A549 (cell line): ENCODE data around the gene TCP10L. TPM values are rescaled to one million over a fixed set of nuclear protein-coding genes. Genes with fewer than 3 reads are reported as not detected.

Source experiments
- ATAC-seq, 2 experiments: fragments of 200-7000 bp in 1 of 2; fragments of >200 bp in 1 of 2; cut with Nextera tagmentation in 1 of 2; cut with Tn5 transposase in 1 of 2; 3 replicates each; pipeline versions ENCODE4 v1.8.0 to v1.9.1; 2018 to 2020; ENCODE audit warnings: mild to moderate bottlenecking in 1 of 2, moderate library complexity in 1 of 2
- CTCF ChIA-PET: fragments of 300-600 bp; sonication (Branson Sonifier 250); formaldehyde crosslinking; extraction: SDS; loops from one replicate; lab custom pipeline; 2021; ENCODE audit warnings: antibody characterized with exemption, inconsistent platforms; lab: Yijun Ruan, JAX
- POLR2A ChIA-PET: fragments of 350-600 bp; formaldehyde crosslinking; extraction: SDS; loops from one replicate; lab custom pipeline; 2021; ENCODE audit warnings: antibody characterized with exemption, inconsistent platforms; lab: Yijun Ruan, JAX
- DNase-seq, 2 experiments: peaks; one replicate each; pipeline versions ENCODE4 v3.0.0 to v3.0.0-alpha.2; 2011 to 2016; ENCODE audit warnings: low read depth in 1 of 2, low spot score in 1 of 2
- FAIRE-seq: peaks from 2 replicates; lab custom pipeline; 2011; peaks lifted over from hg19 to GRCh38; lab: Jason Lieb, UNC
- H3K27ac ChIP-seq, 2 experiments: fragments of >200 bp; sonication (Bioruptor Twin); formaldehyde crosslinking; 3 replicates each; pipeline ENCODE4 v1.5.1; 2016 to 2017
- H3K4me1 ChIP-seq: fragments of >200 bp; sonication (Bioruptor Twin); formaldehyde crosslinking; 3 replicates; pipeline ENCODE4 v1.6.1; 2016
- H3K4me2 ChIP-seq: fragments of >200 bp; sonication (Bioruptor Twin); formaldehyde crosslinking; 3 replicates; pipeline ENCODE4 v1.6.1; 2016
- H3K4me3 ChIP-seq: fragments of >200 bp; sonication (Bioruptor Twin); formaldehyde crosslinking; 3 replicates; pipeline ENCODE4 v1.5.1; 2016
- H3K9me3 ChIP-seq: fragments of >200 bp; sonication (Bioruptor Twin); formaldehyde crosslinking; 3 replicates; pipeline ENCODE4 v1.6.1; 2016
- BHLHE40 ChIP-seq: IDR thresholded peaks from 2 replicates; pipeline ENCODE4 v1.6.1; 2012; ENCODE audit warnings: low read depth, low read length, inconsistent platforms
- CHD4 ChIP-seq: fragments of 200-600 bp; sonication (generic); IDR thresholded peaks from 2 replicates; pipeline ENCODE4 v1.6.1; 2016; ENCODE audit warnings: antibody characterized with exemption, mild to moderate bottlenecking, borderline replicate concordance
- CTCF ChIP-seq: fragments of >200 bp; sonication (Bioruptor Twin); formaldehyde crosslinking; IDR thresholded peaks from 3 replicates; pipeline ENCODE4 v1.5.1; 2016
- E2F6 ChIP-seq: IDR thresholded peaks from 2 replicates; pipeline ENCODE4 v1.6.1; 2012; ENCODE audit warnings: low read depth, borderline replicate concordance
- EHMT2 ChIP-seq: fragments of 200-600 bp; sonication (generic); IDR thresholded peaks from 2 replicates; pipeline ENCODE4 v1.6.1; 2016; ENCODE audit warnings: antibody characterized with exemption, low read depth, mild to moderate bottlenecking, moderate library complexity
- EP300 ChIP-seq, 2 experiments: fragments of >200 bp; sonication (Bioruptor Twin); formaldehyde crosslinking; IDR thresholded peaks; 2 replicates in 1 of 2; 3 replicates in 1 of 2; pipeline ENCODE4 v1.6.1; 2016 to 2017
- FOSB ChIP-seq: fragments of 250-450 bp; sonication (Bioruptor Pico); IDR thresholded peaks from 2 replicates; pipeline ENCODE4 v1.5.0; 2020; ENCODE audit warnings: mild to moderate bottlenecking, moderate library complexity
- FOXS1 ChIP-seq: fragments of 250-450 bp; sonication (Bioruptor Pico); IDR thresholded peaks from 2 replicates; pipeline ENCODE4 v1.5.0; 2020; ENCODE audit warnings: mild to moderate bottlenecking, moderate library complexity
- HDAC2 ChIP-seq: fragments of 200-600 bp; sonication (generic); IDR thresholded peaks from 2 replicates; pipeline ENCODE4 v1.6.1; 2016
- HMGXB4 ChIP-seq: fragments of 250-450 bp; sonication (Bioruptor Pico); IDR thresholded peaks from 2 replicates; pipeline ENCODE4 v1.5.0; 2021; ENCODE audit warnings: mild to moderate bottlenecking, moderate library complexity, borderline replicate concordance
- JUN ChIP-seq, 2 experiments: fragments of >200 bp; sonication (Bioruptor Twin); formaldehyde crosslinking; IDR thresholded peaks; 2 replicates in 1 of 2; 3 replicates in 1 of 2; pipeline ENCODE4 v1.6.1; 2016 to 2017
- JUNB ChIP-seq: fragments of >200 bp; sonication (Bioruptor Twin); formaldehyde crosslinking; IDR thresholded peaks from 2 replicates; pipeline ENCODE4 v1.6.1; 2016
- MAFK ChIP-seq: fragments of 450-650 bp; IDR thresholded peaks from 2 replicates; pipeline ENCODE4 v1.6.1; 2014; ENCODE audit not compliant: partially characterized antibody
- MAX ChIP-seq: IDR thresholded peaks from 2 replicates; pipeline ENCODE4 v1.6.1; 2012
- MAZ ChIP-seq: fragments of 150-350 bp; IDR thresholded peaks from 2 replicates; pipeline ENCODE4 v1.6.1; 2014; ENCODE audit warnings: antibody characterized with exemption, low read depth, low read length, borderline replicate concordance
- NFE2L2 ChIP-seq: fragments of 150-350 bp; conservative IDR thresholded peaks from 2 replicates; pipeline ENCODE4 v1.6.1; 2014; ENCODE audit warnings: low read length
- NR3C1 ChIP-seq: fragments of >200 bp; sonication (Bioruptor Twin); formaldehyde crosslinking; IDR thresholded peaks from 3 replicates; pipeline ENCODE4 v1.6.1; 2017
- PHF8 ChIP-seq: fragments of 200-600 bp; sonication (generic); IDR thresholded peaks from 2 replicates; pipeline ENCODE4 v1.6.1; 2016; ENCODE audit warnings: low read depth, mild to moderate bottlenecking, antibody characterized with exemption, moderate library complexity, borderline replicate concordance
- POLR2A ChIP-seq: IDR thresholded peaks from 2 replicates; pipeline ENCODE4 v1.6.1; 2012; ENCODE audit warnings: mild to moderate bottlenecking, low read length
- SMC3 ChIP-seq: fragments of >200 bp; sonication (Bioruptor Twin); formaldehyde crosslinking; IDR thresholded peaks from 3 replicates; pipeline ENCODE4 v1.6.1; 2018; ENCODE audit warnings: inconsistent platforms
- TP53 ChIP-seq: fragments of 250-450 bp; sonication (Bioruptor Pico); IDR thresholded peaks from 2 replicates; pipeline ENCODE4 v1.5.0; 2021; ENCODE audit warnings: mild to moderate bottlenecking, moderate library complexity
- USF2 ChIP-seq: fragments of 450-650 bp; IDR thresholded peaks from 2 replicates; pipeline ENCODE4 v1.6.1; 2014; ENCODE audit warnings: antibody characterized with exemption
- ZC3H11A ChIP-seq: fragments of 450-650 bp; IDR thresholded peaks from 2 replicates; pipeline ENCODE4 v1.6.1; 2014; ENCODE audit warnings: antibody characterized with exemption, mild to moderate bottlenecking
- ZFP36 ChIP-seq: fragments of 450-650 bp; IDR thresholded peaks from 2 replicates; pipeline ENCODE4 v1.6.1; 2014; ENCODE audit warnings: borderline replicate concordance; ENCODE audit not compliant: partially characterized antibody
- ZNF302 ChIP-seq: fragments of 250-450 bp; sonication (Bioruptor Pico); IDR thresholded peaks from 2 replicates; pipeline ENCODE4 v1.9.0; 2021; ENCODE audit warnings: inconsistent platforms, mild to moderate bottlenecking, moderate library complexity
- WGBS: methylation state at CpG from one replicate; pipeline ENCODE4 v1.1.6; 2017; ENCODE audit errors: missing lambda C conversion rate; 5-methylcytosine and 5-hydroxymethylcytosine counted together
- polyA plus RNA-seq, 4 experiments: library from polyadenylated mRNA; depleted of rRNA in 3 of 4; stranded (reverse); fragments of >200 nt; fragmentation: RNase III in 1 of 4; extraction: RNeasy Plus Mini Kit Qiagen cat#74134 plus additional on column Dnase treatment in 1 of 4; gene quantifications; 2 replicates in 3 of 4; 3 replicates in 1 of 4; pipeline ENCODE4 v1.2.3, GENCODE V29; 2011 to 2017
- TF ChIP-seq, protein P1 (sequence below): fragments of 200-600 bp; sonication (generic); IDR thresholded peaks from 2 replicates; pipeline ENCODE4 v1.6.1; 2016; ENCODE audit warnings: antibody characterized with exemption, mild to moderate bottlenecking, moderate library complexity

The TCP10L gene
- polyA plus RNA-seq, 2 of the 4 experiments (the other 2 are of a cell fraction), result 0.62 to 1.2 TPM

DNA sequence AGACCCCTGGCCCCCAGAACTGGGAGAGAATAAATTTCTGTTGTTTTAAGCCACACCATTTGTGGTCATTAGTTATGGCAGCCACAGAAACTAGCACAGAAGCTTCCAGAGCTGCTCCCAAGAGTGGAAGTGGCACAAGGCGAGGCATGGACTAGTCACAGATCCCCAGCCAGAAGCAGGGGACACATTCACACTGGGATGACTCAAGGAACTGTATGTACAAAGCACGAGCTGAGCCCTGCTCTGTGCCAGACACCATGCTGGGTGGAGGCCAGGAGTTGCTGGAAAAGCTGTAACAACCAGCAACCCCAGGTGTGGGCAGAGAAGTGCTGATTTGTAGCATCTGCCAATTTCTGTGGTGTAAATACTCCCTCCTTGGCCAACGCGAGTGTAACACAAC, 55.6 kb downstream of the TCP10L start (continued):
- TF ChIP-seq FOSB (CRISPR knock-in tag) (no peak), ZFP36 (no peak), EP300 (IDR thresholded peaks at IDR 0.05) (no peak), JUNB (no peak), MAZ (no peak)

DNA sequence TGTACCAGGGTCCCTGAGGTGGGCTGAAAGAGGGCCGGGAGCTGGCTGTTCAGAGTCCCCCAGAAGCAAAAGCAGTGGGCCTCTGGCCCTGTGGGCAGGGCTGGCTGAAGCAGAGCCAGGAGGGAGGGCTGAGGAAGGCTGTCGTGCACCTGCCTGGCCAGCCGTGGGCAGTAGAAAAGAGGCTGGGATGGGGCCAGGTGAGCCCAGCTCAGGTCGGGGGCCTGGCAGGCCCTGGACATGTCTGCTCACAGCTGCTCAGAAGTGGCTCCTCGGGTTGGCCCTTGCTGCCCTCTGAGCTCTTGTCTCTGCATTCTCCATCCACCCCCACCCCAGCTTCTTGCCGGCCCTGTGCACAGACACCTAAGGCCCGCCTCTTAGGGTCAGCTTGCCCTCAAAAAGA, 60.0 kb downstream of the TCP10L start:
- TF ChIP-seq JUN (IDR thresholded peaks at IDR 0.05), result no peak
- TF ChIP-seq USF2, result no peak
- TF ChIP-seq CHD4, result no peak
- no peak for TF ChIP-seq E2F6
- no peak for TF ChIP-seq ZNF302 (CRISPR knock-in tag)
- no peak for TF ChIP-seq EP300 (IDR thresholded peaks at IDR 0.05)
- TF ChIP-seq CTCF, result no peak
- no peak for TF ChIP-seq MAZ
- ATAC-seq (no peak), FAIRE-seq (no peak), DNase-seq (no peak)
- Histone ChIP-seq H3K9me3 (no peaks in the 10 kb centered on the region), H3K4me3 (no peak overlapping the region), H3K4me1 (peaks cover 20% of the 10 kb centered on the region), H3K27ac (peak overlapping the region in 1 of 2 experiments; percentile 58; a peak in 2 of 6 replicates), H3K4me2 (no peak overlapping the region)
- 94% methylated on average over 3 of the region's 7 CpGs for WGBS
- CTCF ChIA-PET, result interaction anchor here (0.6 to 0.8 kb wide), 3 partner anchors 45 to 246 kb away, joined by 3 read pairs; partner anchors contain the start of gene PAXBP1
- POLR2A ChIA-PET, result no interaction called here

DNA sequence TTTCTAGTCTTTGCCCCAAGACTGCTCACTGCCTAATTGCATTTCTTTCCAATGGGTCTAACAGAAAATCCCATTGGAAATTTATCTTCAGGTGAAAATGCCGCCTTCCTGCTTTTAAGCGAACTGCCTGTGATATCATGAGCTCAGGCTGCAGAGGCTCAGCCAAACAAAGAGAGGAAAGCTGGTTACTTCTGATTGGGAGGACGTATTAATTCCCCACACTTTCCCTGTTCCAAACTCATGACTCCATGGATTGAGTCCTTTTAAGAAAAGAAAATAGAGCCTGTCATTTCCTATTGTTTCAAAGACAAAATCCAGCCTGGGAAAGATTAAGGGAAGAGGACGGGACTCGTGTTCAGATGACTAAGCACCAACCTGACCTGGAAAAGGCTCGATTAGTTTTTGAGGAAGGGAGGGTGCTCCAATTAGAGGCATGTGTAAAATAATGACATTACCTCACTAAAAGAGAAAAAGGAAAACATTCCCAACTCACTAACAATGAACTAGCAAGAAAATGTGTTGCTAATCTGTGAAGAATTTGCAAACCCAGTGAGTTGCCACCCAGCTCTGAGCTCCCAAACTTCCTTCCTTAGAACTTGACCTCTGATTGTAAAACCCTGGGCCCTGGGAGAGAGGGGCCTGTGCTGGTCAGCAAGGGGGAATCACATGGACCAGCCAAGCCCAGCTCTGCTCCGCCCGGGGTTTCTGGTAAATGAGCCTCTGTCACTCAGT, 61.2 kb downstream of the TCP10L start:
- Histone ChIP-seq H3K4me2 (no peak overlapping the region; the same call in 2 of the 3 replicates), H3K27ac (peak overlapping the region in 1 of 2 experiments; percentile 56; a peak in 2 of 6 replicates), H3K4me3 (no peak overlapping the region), H3K4me1 (peaks cover 20% of the 10 kb centered on the region), H3K9me3 (no peaks in the 10 kb centered on the region)
- ATAC-seq, result no peak
- WGBS, result 75% methylated on average over 8 of the region's 8 CpGs
- FAIRE-seq, result no peak
- POLR2A ChIA-PET, result no interaction called here
- CTCF ChIA-PET, result interaction anchor here (1.2 kb wide), 1 partner anchor 77 kb away, joined by 3 read pairs; no protein-coding TSS in a partner anchor
- DNase-seq, result no peak
- no peak for TF ChIP-seq ZNF302 (CRISPR knock-in tag)
- no peak for TF ChIP-seq HDAC2
- TF ChIP-seq FOXS1 (CRISPR knock-in tag), result no peak
- TF ChIP-seq NR3C1, result no peak
- TF ChIP-seq PHF8, result no peak
- no peak for TF ChIP-seq HMGXB4 (CRISPR knock-in tag)
- no peak for TF ChIP-seq BHLHE40
- TF ChIP-seq POLR2A, result no peak
- TF ChIP-seq, protein P1, sequence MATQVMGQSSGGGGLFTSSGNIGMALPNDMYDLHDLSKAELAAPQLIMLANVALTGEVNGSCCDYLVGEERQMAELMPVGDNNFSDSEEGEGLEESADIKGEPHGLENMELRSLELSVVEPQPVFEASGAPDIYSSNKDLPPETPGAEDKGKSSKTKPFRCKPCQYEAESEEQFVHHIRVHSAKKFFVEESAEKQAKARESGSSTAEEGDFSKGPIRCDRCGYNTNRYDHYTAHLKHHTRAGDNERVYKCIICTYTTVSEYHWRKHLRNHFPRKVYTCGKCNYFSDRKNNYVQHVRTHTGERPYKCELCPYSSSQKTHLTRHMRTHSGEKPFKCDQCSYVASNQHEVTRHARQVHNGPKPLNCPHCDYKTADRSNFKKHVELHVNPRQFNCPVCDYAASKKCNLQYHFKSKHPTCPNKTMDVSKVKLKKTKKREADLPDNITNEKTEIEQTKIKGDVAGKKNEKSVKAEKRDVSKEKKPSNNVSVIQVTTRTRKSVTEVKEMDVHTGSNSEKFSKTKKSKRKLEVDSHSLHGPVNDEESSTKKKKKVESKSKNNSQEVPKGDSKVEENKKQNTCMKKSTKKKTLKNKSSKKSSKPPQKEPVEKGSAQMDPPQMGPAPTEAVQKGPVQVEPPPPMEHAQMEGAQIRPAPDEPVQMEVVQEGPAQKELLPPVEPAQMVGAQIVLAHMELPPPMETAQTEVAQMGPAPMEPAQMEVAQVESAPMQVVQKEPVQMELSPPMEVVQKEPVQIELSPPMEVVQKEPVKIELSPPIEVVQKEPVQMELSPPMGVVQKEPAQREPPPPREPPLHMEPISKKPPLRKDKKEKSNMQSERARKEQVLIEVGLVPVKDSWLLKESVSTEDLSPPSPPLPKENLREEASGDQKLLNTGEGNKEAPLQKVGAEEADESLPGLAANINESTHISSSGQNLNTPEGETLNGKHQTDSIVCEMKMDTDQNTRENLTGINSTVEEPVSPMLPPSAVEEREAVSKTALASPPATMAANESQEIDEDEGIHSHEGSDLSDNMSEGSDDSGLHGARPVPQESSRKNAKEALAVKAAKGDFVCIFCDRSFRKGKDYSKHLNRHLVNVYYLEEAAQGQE, result no peak
- TF ChIP-seq NFE2L2, result no peak
- TF ChIP-seq ZC3H11A, result no peak
- no peak for TF ChIP-seq EHMT2
- no peak for TF ChIP-seq SMC3
- TF ChIP-seq MAX, result no peak
- no peak for TF ChIP-seq TP53 (CRISPR knock-in tag)
- no peak for TF ChIP-seq USF2
- no peak for TF ChIP-seq MAFK
